Fibroblast of mammary gland (primary cell): ENCODE results near the gene FRMD4B.

Experiments
- DNase-seq: peaks from one replicate; pipeline ENCODE4 v3.0.0-alpha.2; 2010; ENCODE audit warnings: low read depth
- H3K4me3 ChIP-seq: 2 replicates; pipeline ENCODE4 v1.5.1; 2011; ENCODE audit warnings: low read depth, mild to moderate bottlenecking, low read length, moderate library complexity; ENCODE audit not compliant: control insufficient read depth
- TF ChIP-seq, protein P1 (sequence below): conservative IDR thresholded peaks from 2 replicates; pipeline ENCODE4 v1.5.1; 2011; ENCODE audit warnings: low read depth, low read length, inconsistent platforms; ENCODE audit not compliant: control insufficient read depth, insufficient read depth

FRMD4B gene

DNA sequence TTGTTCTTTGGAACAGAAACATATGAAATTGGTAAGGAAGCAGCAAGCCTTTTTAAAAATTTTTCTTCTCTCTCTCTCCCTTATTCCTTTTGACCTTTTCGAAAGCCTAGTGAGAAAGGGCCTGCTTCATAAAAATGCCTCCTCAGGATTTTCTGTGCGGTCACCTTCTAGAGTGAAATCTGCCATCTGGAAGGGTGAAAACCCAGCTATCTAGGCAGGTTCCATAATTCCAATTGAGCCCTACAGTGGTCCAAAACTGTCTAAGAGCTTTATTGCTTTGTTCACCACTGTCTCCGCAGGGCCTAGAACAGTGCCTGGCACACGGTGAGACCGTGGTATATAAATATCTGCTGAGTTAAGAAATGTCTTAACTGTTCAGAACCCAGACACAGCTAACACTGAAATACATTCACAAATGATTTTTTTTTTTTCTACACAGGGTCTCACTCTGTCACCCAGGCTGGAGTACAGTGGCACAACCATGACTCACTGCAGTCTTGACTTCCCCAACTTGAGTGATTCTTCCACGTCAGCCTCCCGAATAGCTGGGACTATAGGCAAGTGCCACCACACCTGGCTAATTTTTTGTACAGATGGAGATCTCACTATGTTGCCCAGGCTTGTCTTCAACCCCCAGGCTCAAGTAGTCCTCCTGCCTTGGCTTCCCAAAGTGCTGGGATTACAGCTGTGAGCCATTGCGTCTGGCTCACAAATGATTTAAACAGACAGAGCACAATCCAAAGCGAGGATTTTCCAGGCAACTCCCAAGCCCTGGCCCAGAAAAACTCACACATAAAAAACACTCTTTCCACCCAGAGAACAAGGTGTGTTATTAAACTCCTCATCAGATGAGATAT lies 64.4 kb downstream of the FRMD4B start:
- H3K4me3 ChIP-seq = no peak overlapping the region
- TF ChIP-seq, protein P1, sequence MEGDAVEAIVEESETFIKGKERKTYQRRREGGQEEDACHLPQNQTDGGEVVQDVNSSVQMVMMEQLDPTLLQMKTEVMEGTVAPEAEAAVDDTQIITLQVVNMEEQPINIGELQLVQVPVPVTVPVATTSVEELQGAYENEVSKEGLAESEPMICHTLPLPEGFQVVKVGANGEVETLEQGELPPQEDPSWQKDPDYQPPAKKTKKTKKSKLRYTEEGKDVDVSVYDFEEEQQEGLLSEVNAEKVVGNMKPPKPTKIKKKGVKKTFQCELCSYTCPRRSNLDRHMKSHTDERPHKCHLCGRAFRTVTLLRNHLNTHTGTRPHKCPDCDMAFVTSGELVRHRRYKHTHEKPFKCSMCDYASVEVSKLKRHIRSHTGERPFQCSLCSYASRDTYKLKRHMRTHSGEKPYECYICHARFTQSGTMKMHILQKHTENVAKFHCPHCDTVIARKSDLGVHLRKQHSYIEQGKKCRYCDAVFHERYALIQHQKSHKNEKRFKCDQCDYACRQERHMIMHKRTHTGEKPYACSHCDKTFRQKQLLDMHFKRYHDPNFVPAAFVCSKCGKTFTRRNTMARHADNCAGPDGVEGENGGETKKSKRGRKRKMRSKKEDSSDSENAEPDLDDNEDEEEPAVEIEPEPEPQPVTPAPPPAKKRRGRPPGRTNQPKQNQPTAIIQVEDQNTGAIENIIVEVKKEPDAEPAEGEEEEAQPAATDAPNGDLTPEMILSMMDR = no peak
- DNase-seq = no peak

DNA sequence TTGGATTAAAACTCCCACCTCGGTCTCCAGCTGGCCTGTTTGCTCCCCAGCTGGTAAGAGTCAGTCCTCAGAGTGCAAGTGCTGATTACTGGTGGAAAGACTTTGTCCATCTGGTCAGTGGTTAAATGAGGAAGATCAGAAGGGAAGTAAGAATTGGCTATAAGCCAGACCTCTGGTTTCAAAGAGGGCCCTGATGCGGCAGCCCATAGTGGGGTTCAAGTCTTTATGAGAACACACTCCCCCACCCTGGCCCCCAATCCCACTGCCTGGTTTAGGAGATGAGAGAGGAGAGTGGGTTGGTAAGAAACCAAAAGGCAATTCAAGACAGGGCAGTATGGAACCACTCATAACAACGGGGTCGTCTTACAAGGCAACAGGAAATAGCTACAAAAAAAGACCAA lies 65.0 kb downstream of the FRMD4B start:
- H3K4me3 ChIP-seq = no peak overlapping the region
- TF ChIP-seq, protein P1 = no peak

DNA sequence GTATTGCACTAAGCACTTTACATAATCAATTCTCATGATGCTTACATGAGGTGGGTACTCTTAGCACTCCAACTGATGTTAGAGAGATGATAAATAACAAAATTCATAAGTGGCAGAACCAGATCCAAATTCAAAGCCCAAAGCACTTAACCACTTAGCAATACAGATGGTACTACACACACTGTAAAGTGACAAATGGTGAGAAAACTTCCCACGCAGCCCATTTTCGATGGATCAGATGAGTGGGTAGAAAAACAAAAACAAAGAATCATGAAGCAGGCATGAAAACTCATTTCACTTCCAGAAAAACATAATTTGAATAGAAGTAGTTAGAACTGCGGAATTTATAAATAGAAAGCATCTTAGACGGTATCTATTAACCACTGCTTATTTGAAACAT lies 66.2 kb downstream of the FRMD4B start:
- TF ChIP-seq, protein P1 = no peak
- no peak for DNase-seq
- no peak overlapping the region for H3K4me3 ChIP-seq

More for the DNA sequence above, 65.0 kb downstream of the FRMD4B start:
- DNase-seq = no peak

DNA sequence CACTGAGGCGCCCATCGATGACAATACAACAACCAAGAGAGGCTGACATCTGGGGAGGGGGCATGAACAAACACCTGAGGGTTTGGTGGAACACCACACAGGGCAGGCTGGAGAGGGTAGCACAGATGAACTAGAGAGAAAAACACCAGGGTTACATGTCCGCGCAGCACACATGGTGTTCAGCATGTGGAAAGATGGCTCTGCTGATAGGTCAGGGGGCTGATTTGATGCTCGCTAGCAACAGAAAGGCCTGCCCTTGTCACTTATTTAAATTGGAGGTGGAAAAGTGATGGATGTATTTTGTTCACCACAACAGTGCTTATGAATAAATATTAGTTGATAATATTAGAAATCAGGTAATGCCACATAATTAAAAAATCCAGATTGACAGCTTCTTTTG lies 67.5 kb downstream of the FRMD4B start:
- no peak for DNase-seq
- TF ChIP-seq, protein P1 = no peak
- no peak overlapping the region for H3K4me3 ChIP-seq

DNA sequence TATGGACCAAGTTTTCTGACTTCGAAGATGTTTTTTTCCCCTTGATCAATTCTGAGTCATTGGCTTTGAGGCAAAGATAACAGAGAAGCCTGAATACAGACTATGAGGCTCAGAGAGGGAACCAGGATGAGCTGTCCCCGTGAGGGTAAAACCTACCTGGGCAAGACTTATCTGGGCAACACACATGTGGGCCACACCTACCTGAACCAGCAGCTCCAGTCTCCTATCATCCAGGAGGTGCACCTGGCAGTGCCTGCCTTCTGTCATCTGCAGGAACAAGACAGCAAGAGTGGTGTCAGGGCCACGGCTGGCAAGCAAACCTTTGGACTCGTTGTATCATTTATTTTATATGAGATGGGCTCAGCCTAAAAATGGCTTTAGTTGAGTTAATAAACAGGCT lies 72.6 kb downstream of the FRMD4B start:
- TF ChIP-seq, protein P1 = no peak
- DNase-seq = no peak

DNA sequence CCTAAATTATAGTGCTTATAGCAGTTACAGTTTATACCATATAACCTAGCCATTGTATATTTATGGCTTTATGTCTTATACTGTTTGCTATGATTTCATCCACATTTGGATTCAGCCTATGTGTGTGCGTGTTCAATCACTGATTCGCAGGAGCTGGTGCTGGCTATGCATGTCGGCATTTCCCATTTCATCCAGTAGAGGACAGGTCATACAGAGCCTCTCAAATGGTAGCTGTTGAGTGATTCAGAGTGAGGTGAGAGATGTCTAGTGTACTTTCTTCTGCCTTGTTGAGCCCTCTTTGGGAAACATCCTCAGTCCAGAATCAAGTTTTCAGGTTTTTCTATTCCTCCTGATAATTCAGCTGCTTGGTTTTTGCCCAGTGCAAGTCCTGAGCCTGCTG lies 76.1 kb downstream of the FRMD4B start:
- peak; percentile 64 for DNase-seq
- H3K4me3 ChIP-seq = no peak overlapping the region
- TF ChIP-seq, protein P1 = peak; percentile 65

More for the DNA sequence above, 72.6 kb downstream of the FRMD4B start:
- no peak overlapping the region for H3K4me3 ChIP-seq
